Mesenchymal stem cell (in vitro differentiated cells and primary cell): Measurements from ENCODE around the gene MYCBPAP.

Source experiments
- DNase-seq: peaks from one replicate; pipeline ENCODE4 v3.0.0-alpha.2; 2013
- H2AFZ ChIP-seq: one replicate; pipeline ENCODE4 v1.6.1; 2013; ENCODE audit warnings: low read depth, mild to moderate bottlenecking, control low read depth, inconsistent platforms, low read length, moderate library complexity
- H2AK5ac ChIP-seq: 2 replicates; pipeline ENCODE4 v1.6.1; 2013; ENCODE audit warnings: low read length, moderate library complexity, mild to moderate bottlenecking, inconsistent platforms; ENCODE audit not compliant: severe bottlenecking
- H2BK120ac ChIP-seq: one replicate; pipeline ENCODE4 v1.6.1; 2013; ENCODE audit warnings: low read depth, mild to moderate bottlenecking, inconsistent platforms, low read length, moderate library complexity
- H2BK12ac ChIP-seq, 2 experiments: one replicate each; pipeline ENCODE4 v1.6.1; 2013; ENCODE audit warnings: inconsistent platforms in 2 of 2, low read length in 2 of 2, mild to moderate bottlenecking in 2 of 2, moderate library complexity in 2 of 2, control low read depth in 1 of 2
- H2BK15ac ChIP-seq: one replicate; pipeline ENCODE4 v1.6.1; 2013; ENCODE audit warnings: mild to moderate bottlenecking, low read depth, inconsistent platforms; ENCODE audit not compliant: poor library complexity, severe bottlenecking
- H2BK5ac ChIP-seq: 2 replicates; pipeline ENCODE4 v1.6.1; 2013; ENCODE audit warnings: low read depth, mild to moderate bottlenecking, low read length, control low read depth, inconsistent platforms; ENCODE audit not compliant: poor library complexity, severe bottlenecking
- H3K14ac ChIP-seq, 2 experiments: one replicate each; pipeline ENCODE4 v1.6.1; 2013; ENCODE audit warnings: inconsistent platforms in 2 of 2, low read length in 2 of 2, control low read depth in 1 of 2, mild to moderate bottlenecking in 1 of 2, moderate library complexity in 1 of 2
- H3K18ac ChIP-seq, 2 experiments: one replicate each; pipeline ENCODE4 v1.6.1; 2013; ENCODE audit warnings: inconsistent platforms in 2 of 2, low read length in 2 of 2, control low read depth in 1 of 2, low read depth in 1 of 2, mild to moderate bottlenecking in 1 of 2
- H3K23ac ChIP-seq, 2 experiments: one replicate each; pipeline ENCODE4 v1.6.1; 2013; ENCODE audit warnings: inconsistent platforms in 2 of 2, low read length in 2 of 2, mild to moderate bottlenecking in 2 of 2, moderate library complexity in 2 of 2, control low read depth in 1 of 2
- H3K27ac ChIP-seq: 2 replicates; pipeline ENCODE4 v1.5.1; 2013; ENCODE audit warnings: mild to moderate bottlenecking, moderate library complexity, low read length, control low read depth, inconsistent platforms; ENCODE audit not compliant: poor library complexity, severe bottlenecking
- H3K27me3 ChIP-seq, 2 experiments: 2 replicates each; pipeline versions ENCODE4 v1.6.1 to v1.7.0; 2013; ENCODE audit warnings: low read length in 2 of 2, mild to moderate bottlenecking in 2 of 2, moderate library complexity in 2 of 2, control low read depth in 1 of 2, inconsistent platforms in 1 of 2; ENCODE audit not compliant: control insufficient read depth in 1 of 2, insufficient read depth in 1 of 2
- H3K36me3 ChIP-seq, 2 experiments: 2 replicates each; pipeline versions ENCODE4 v1.6.1 to v1.7.0; 2013; ENCODE audit warnings: low read length in 2 of 2, control low read depth in 1 of 2, inconsistent platforms in 1 of 2, low read depth in 1 of 2, mild to moderate bottlenecking in 1 of 2; ENCODE audit not compliant: insufficient read depth in 2 of 2, control insufficient read depth in 1 of 2
- H3K4ac ChIP-seq, 2 experiments: one replicate each; pipeline ENCODE4 v1.6.1; 2013; ENCODE audit warnings: inconsistent platforms in 2 of 2, low read length in 2 of 2, mild to moderate bottlenecking in 2 of 2, moderate library complexity in 2 of 2, control low read depth in 1 of 2, low read depth in 1 of 2
- H3K4me1 ChIP-seq: 2 replicates; pipeline ENCODE4 v1.6.1; 2013; ENCODE audit warnings: low read depth, low read length, control low read depth; ENCODE audit not compliant: control insufficient read depth, insufficient read depth
- H3K4me2 ChIP-seq: 2 replicates; pipeline ENCODE4 v1.6.1; 2013; ENCODE audit warnings: low read length, mild to moderate bottlenecking, inconsistent platforms; ENCODE audit not compliant: poor library complexity, severe bottlenecking
- H3K4me3 ChIP-seq, 2 experiments: 2 replicates each; pipeline versions ENCODE4 v1.5.1 to v1.7.0; 2013; ENCODE audit warnings: low read length in 2 of 2, mild to moderate bottlenecking in 2 of 2, control low read depth in 1 of 2, low read depth in 1 of 2; ENCODE audit not compliant: insufficient read depth in 1 of 2
- H3K79me1 ChIP-seq: replicated peaks from 2 replicates; pipeline ENCODE4 v1.6.1; 2013; ENCODE audit warnings: mild to moderate bottlenecking, control low read depth, low read length, inconsistent platforms; ENCODE audit not compliant: poor library complexity, severe bottlenecking
- H3K9ac ChIP-seq: 2 replicates; pipeline ENCODE4 v1.7.0; 2013; ENCODE audit warnings: mild to moderate bottlenecking, low read length, moderate library complexity
- H3K9me3 ChIP-seq: 2 replicates; pipeline ENCODE4 v1.7.0; 2013; ENCODE audit warnings: mild to moderate bottlenecking, low read length; ENCODE audit not compliant: control insufficient read depth
- H4K8ac ChIP-seq: one replicate; pipeline ENCODE4 v1.6.1; 2013; ENCODE audit warnings: inconsistent platforms, mild to moderate bottlenecking, low read length, moderate library complexity
- H4K91ac ChIP-seq: one replicate; pipeline ENCODE4 v1.6.1; 2013; ENCODE audit warnings: mild to moderate bottlenecking, low read length, inconsistent platforms
- WGBS: methylation state at CpG from one replicate; pipeline ENCODE4 v1.1.7; 2013; ENCODE audit warnings: mixed read lengths; 5-methylcytosine and 5-hydroxymethylcytosine counted together

Gene MYCBPAP

GRCh38 chr17:50508573-50509460 lies 578 bp downstream of the MYCBPAP start:
- Histone ChIP-seq H4K91ac (peak overlapping the region; percentile 85), H3K18ac (peak overlapping the region; percentile 45 to 86), H3K4me2 (peak overlapping the region; percentile 84), H2AK5ac (peak overlapping the region; percentile 70), H3K4ac (peak overlapping the region in 1 of 2 experiments; percentile 17), H2BK15ac (peak overlapping the region; percentile 81), H2BK12ac (peak overlapping the region in 1 of 2 experiments; percentile 87), H3K79me1 (no peaks in the 10 kb centered on the region), H3K27ac (no peak overlapping the region), H3K36me3 (no peaks in the 10 kb centered on the region), H2AFZ (peak overlapping the region; percentile 83), H3K9ac (peak overlapping the region; percentile 89), H3K4me3 (peak overlapping the region; percentile 62 to 84), H3K9me3 (no peaks in the 10 kb centered on the region), H3K23ac (no peak overlapping the region), H2BK5ac (no peak overlapping the region), H4K8ac (peak overlapping the region; percentile 95), H3K14ac (peak overlapping the region in 1 of 2 experiments; percentile 51), H3K4me1 (peaks cover 27% of the 10 kb centered on the region), H3K27me3 (peaks cover 0 to 4% of the 10 kb centered on the region in 2 experiments), H2BK120ac (no peak overlapping the region)
- no peak for DNase-seq
- 36% methylated on average over 31 of the region's 32 CpGs for WGBS

- no peak overlapping the region for H2BK5ac ChIP-seq
- H3K36me3 ChIP-seq: no peaks in the 10 kb centered on the region
- no peaks in the 10 kb centered on the region for H3K79me1 ChIP-seq
- H3K27ac ChIP-seq: no peak overlapping the region
- no peak overlapping the region for H2AFZ ChIP-seq
- H3K23ac ChIP-seq: no peak overlapping the region
- no peak overlapping the region for H4K91ac ChIP-seq
- no peak overlapping the region for H3K4me2 ChIP-seq
- H2BK12ac ChIP-seq: no peak overlapping the region
- peaks cover 0 to 4% of the 10 kb centered on the region in 2 experiments for H3K27me3 ChIP-seq
- H3K4ac ChIP-seq: no peak overlapping the region
- WGBS: 38% methylated on average over 3 of the region's 3 CpGs
- H3K9me3 ChIP-seq: no peaks in the 10 kb centered on the region
- H3K4me1 ChIP-seq: peaks cover 27% of the 10 kb centered on the region
- H3K14ac ChIP-seq: no peak overlapping the region
- DNase-seq: peak; percentile 82
- peak overlapping the region; percentile 27 for H2BK120ac ChIP-seq
- peak overlapping the region in 1 of 2 experiments; percentile 38 for H3K4me3 ChIP-seq
- H2BK15ac ChIP-seq: no peak overlapping the region
- no peak overlapping the region for H2AK5ac ChIP-seq
- H3K18ac ChIP-seq: no peak overlapping the region
- H3K9ac ChIP-seq: peak overlapping the region; percentile 22
- no peak overlapping the region for H4K8ac ChIP-seq
Measured at GRCh38 chr17:50511058-50511457, 2.8 kb downstream of the MYCBPAP start.

- H2AK5ac ChIP-seq: no peak overlapping the region
- no peaks in the 10 kb centered on the region for H3K9me3 ChIP-seq
- H4K91ac ChIP-seq: no peak overlapping the region
- 82% methylated on average over 2 of the region's 4 CpGs for WGBS
- peak overlapping the region in 1 of 2 experiments; percentile 7 for H3K18ac ChIP-seq
- no peak for DNase-seq
- no peak overlapping the region for H2BK15ac ChIP-seq
- no peak overlapping the region for H3K27ac ChIP-seq
- no peak overlapping the region for H3K4me2 ChIP-seq
- no peak overlapping the region for H3K9ac ChIP-seq
- no peaks in the 10 kb centered on the region for H3K36me3 ChIP-seq
- no peak overlapping the region for H4K8ac ChIP-seq
- no peak overlapping the region for H3K23ac ChIP-seq
- H2BK12ac ChIP-seq: no peak overlapping the region
- no peak overlapping the region for H3K4ac ChIP-seq
- H2AFZ ChIP-seq: no peak overlapping the region
- H3K27me3 ChIP-seq: no peaks in the 10 kb centered on the region
- no peak overlapping the region for H2BK5ac ChIP-seq
- H3K79me1 ChIP-seq: no peaks in the 10 kb centered on the region
- H2BK120ac ChIP-seq: no peak overlapping the region
- H3K14ac ChIP-seq: no peak overlapping the region
- H3K4me3 ChIP-seq: no peak overlapping the region
- peaks cover 21% of the 10 kb centered on the region for H3K4me1 ChIP-seq
Measured at GRCh38 chr17:50513495-50513894, 5.3 kb downstream of the MYCBPAP start.

GRCh38 chr17:50514388-50514787 lies 6.1 kb downstream of the MYCBPAP start:
- Histone ChIP-seq H3K4me3 (no peak overlapping the region), H3K4me1 (peaks cover 17% of the 10 kb centered on the region), H2BK5ac (no peak overlapping the region), H3K23ac (no peak overlapping the region), H3K14ac (no peak overlapping the region), H4K91ac (no peak overlapping the region), H3K79me1 (no peaks in the 10 kb centered on the region), H4K8ac (no peak overlapping the region), H3K9ac (no peak overlapping the region), H2BK15ac (no peak overlapping the region), H3K18ac (no peak overlapping the region), H2BK120ac (no peak overlapping the region), H3K27ac (peak overlapping the region; percentile 83), H3K9me3 (no peaks in the 10 kb centered on the region), H2BK12ac (no peak overlapping the region), H2AK5ac (peak overlapping the region; percentile 28), H3K4me2 (no peak overlapping the region), H3K4ac (no peak overlapping the region), H2AFZ (no peak overlapping the region), H3K27me3 (no peaks in the 10 kb centered on the region), H3K36me3 (no peaks in the 10 kb centered on the region)
- no peak for DNase-seq
- WGBS: 56% methylated on average over 3 of the region's 3 CpGs
